ENCODE data around the gene SLC8B1.

SLC8B1 gene

GRCh38 chr12:113369391-113369985, 34.6 kb upstream of the SLC8B1 start:
- H3K4me3 ChIP-seq (ENCODE audit: low read depth, low read length): no peak overlapping the region
- no peak for TF ChIP-seq CTCF (IDR thresholded peaks at IDR 0.05; ENCODE audit: low read depth, low read length, missing control alignments)
- in situ Hi-C loops (cut with HindIII; ENCODE audit: low pct_ligation_motif_present, low sequenced_read_pairs): no loop called here

GRCh38 chr12:113368331-113368730, 33.4 kb upstream of the SLC8B1 start:
- peaks cover 3% of the 10 kb centered on the region for H3K36me3 ChIP-seq (replicated peaks)
- no peaks in the 10 kb centered on the region for H3K27me3 ChIP-seq (replicated peaks)
- no peak overlapping the region for H3K27ac ChIP-seq
- no peak overlapping the region for H3K4me3 ChIP-seq (ENCODE audit: low read depth, low read length)
- no peak for DNase-seq
- in situ Hi-C loops (cut with HindIII; ENCODE audit: low pct_ligation_motif_present, low sequenced_read_pairs): no loop called here
- no peak for TF ChIP-seq CTCF (IDR thresholded peaks at IDR 0.05; ENCODE audit: low read depth, low read length, missing control alignments)

More at GRCh38 chr12:113369391-113369985, 34.6 kb upstream of the SLC8B1 start:
- Histone ChIP-seq H3K27ac (no peak overlapping the region), H3K36me3 (replicated peaks) (peaks cover 5% of the 10 kb centered on the region), H3K27me3 (replicated peaks) (no peaks in the 10 kb centered on the region)
- DNase-seq: no peak

GRCh38 chr12:113366827-113367226, 31.9 kb upstream of the SLC8B1 start:
- TF ChIP-seq CTCF (IDR thresholded peaks at IDR 0.05; ENCODE audit: low read depth, low read length, missing control alignments): no peak
- DNase-seq: no peak
- in situ Hi-C loops (cut with HindIII; ENCODE audit: low pct_ligation_motif_present, low sequenced_read_pairs): no loop called here
- Histone ChIP-seq H3K36me3 (replicated peaks) (peaks cover 3% of the 10 kb centered on the region), H3K27ac (no peak overlapping the region), H3K4me3 (ENCODE audit: low read depth, low read length) (no peak overlapping the region), H3K27me3 (replicated peaks) (no peaks in the 10 kb centered on the region)

GRCh38 chr12:113365639-113366395, 30.9 kb upstream of the SLC8B1 start:
- no peak for TF ChIP-seq CTCF (IDR thresholded peaks at IDR 0.05; ENCODE audit: low read depth, low read length, missing control alignments)
- H3K36me3 ChIP-seq (replicated peaks): peaks cover 3% of the 10 kb centered on the region

GRCh38 chr12:113364698-113365097, 29.8 kb upstream of the SLC8B1 start:
- H3K27ac ChIP-seq: no peak overlapping the region
- H3K27me3 ChIP-seq (replicated peaks): no peaks in the 10 kb centered on the region
- no peaks in the 10 kb centered on the region for H3K36me3 ChIP-seq (replicated peaks)
- in situ Hi-C loops (cut with HindIII; ENCODE audit: low pct_ligation_motif_present, low sequenced_read_pairs): no loop called here
- DNase-seq: no peak
- H3K4me3 ChIP-seq (ENCODE audit: low read depth, low read length): no peak overlapping the region
- TF ChIP-seq CTCF (IDR thresholded peaks at IDR 0.05; ENCODE audit: low read depth, low read length, missing control alignments): no peak

More at GRCh38 chr12:113365639-113366395, 30.9 kb upstream of the SLC8B1 start:
- Histone ChIP-seq H3K27me3 (replicated peaks) (no peaks in the 10 kb centered on the region), H3K4me3 (ENCODE audit: low read depth, low read length) (no peak overlapping the region), H3K27ac (no peak overlapping the region)
- DNase-seq: no peak
- in situ Hi-C loops (cut with HindIII; ENCODE audit: low pct_ligation_motif_present, low sequenced_read_pairs): no loop called here
